CMK (cell line): ENCODE data around the gene DDX21.
"Not testable (repeated sequence)": the region's sequence is repeated elsewhere in the genome, so short reads cannot be mapped to it uniquely, and the experiment has no call there.

Experiments used
- DNase-seq: peaks from one replicate; pipeline ENCODE4 v3.0.0-alpha.2; 2010; ENCODE audit warnings: low read depth

Gene DDX21

GRCh38 chr10:68955832-68956532, at the start of gene DDX21:
TSS of gene DDX21 (plus strand) at chr10:68956170. CDS start at chr10:68956226, 56 bp downstream.
- DNase-seq: peak; percentile 87

GRCh38 chr10:68924593-68924992, 31.4 kb upstream of the DDX21 start:
- DNase-seq: no peak

GRCh38 chr10:68925489-68925888, 30.5 kb upstream of the DDX21 start:
- DNase-seq: no peak

- DNase-seq: not testable (repeated sequence)
These were observed 26.8 kb upstream of the DDX21 start for GRCh38 chr10:68929157-68929556.

- DNase-seq: not testable (repeated sequence)
These were observed 26.1 kb upstream of the DDX21 start for GRCh38 chr10:68929888-68930287.

GRCh38 chr10:68932860-68933259, 23.1 kb upstream of the DDX21 start:
- DNase-seq: not testable (repeated sequence)

- no peak for DNase-seq
These were observed 21.0 kb upstream of the DDX21 start for GRCh38 chr10:68934994-68935393.

GRCh38 chr10:68938117-68938516, 17.9 kb upstream of the DDX21 start:
- DNase-seq: no peak

GRCh38 chr10:68938884-68939283, 17.1 kb upstream of the DDX21 start:
- no peak for DNase-seq

GRCh38 chr10:68940917-68941316, 15.1 kb upstream of the DDX21 start:
- DNase-seq: not testable (repeated sequence)

- no peak for DNase-seq
These were observed 5.4 kb upstream of the DDX21 start for GRCh38 chr10:68950598-68950997.

GRCh38 chr10:68954904-68955303, 1.1 kb upstream of the DDX21 start:
- DNase-seq: no peak

- DNase-seq: no peak
These were observed 577 bp upstream of the DDX21 start for GRCh38 chr10:68955355-68955831.

GRCh38 chr10:68957284-68957615, 1.3 kb downstream of the DDX21 start:
- DNase-seq: no peak

- no peak for DNase-seq
These were observed 1.7 kb downstream of the DDX21 start for GRCh38 chr10:68957654-68958053.

- no peak for DNase-seq
These were observed 3.9 kb downstream of the DDX21 start for GRCh38 chr10:68959695-68960527.

- no peak for DNase-seq
These were observed 7.2 kb downstream of the DDX21 start for GRCh38 chr10:68963151-68963550.

GRCh38 chr10:68973975-68974374, 18.0 kb downstream of the DDX21 start:
- DNase-seq: no peak

GRCh38 chr10:68975936-68976473, 20.0 kb downstream of the DDX21 start:
- not testable (repeated sequence) for DNase-seq

GRCh38 chr10:68979738-68980137, 23.8 kb downstream of the DDX21 start:
- DNase-seq: not testable (repeated sequence)

GRCh38 chr10:68981074-68981473, 25.1 kb downstream of the DDX21 start:
- DNase-seq: no peak

- no peak for DNase-seq
These were observed 26.4 kb downstream of the DDX21 start for GRCh38 chr10:68982389-68982788.

- DNase-seq: no peak
These were observed 31.6 kb downstream of the DDX21 start for GRCh38 chr10:68987611-68988010.
